ENCODE results near the gene ABCF1. TPM values are rescaled to one million over a fixed set of nuclear protein-coding genes. Genes with fewer than 3 reads are reported as not detected.
"Not testable (repeated sequence)": the region's sequence is repeated elsewhere in the genome, so short reads cannot be mapped to it uniquely, and the experiment has no call there.

The ABCF1 gene
- total RNA-seq, result 46.3 and 57.7 TPM in 2 replicates

GRCh38 chr6:30571075-30571761, at the start of gene ABCF1:
Gene ABCF1, plus strand, starts transcription at chr6:30571442. Its CDS starts 46 bp downstream, at chr6:30571488.
- DNase-seq (ENCODE audit: low read depth), result peak; percentile 82
- H3K27me3 ChIP-seq (ENCODE audit: control insufficient read depth, insufficient read depth, low read length), result no peaks in the 10 kb centered on the region
- peak within 1 kb of the TSS; percentile 62 for H3K4me3 ChIP-seq (ENCODE audit: low read depth, low read length)
- no peak for TF ChIP-seq CTCF (IDR thresholded peaks at IDR 0.05; ENCODE audit: insufficient read depth, low read length, poor library complexity, severe bottlenecking)
- H3K36me3 ChIP-seq (ENCODE audit: control insufficient read depth, insufficient read depth, low read length), result no peaks in the 10 kb centered on the region

- H3K36me3 ChIP-seq (ENCODE audit: control insufficient read depth, insufficient read depth, low read length); H3K27me3 ChIP-seq (ENCODE audit: control insufficient read depth, insufficient read depth, low read length); H3K4me3 ChIP-seq (ENCODE audit: low read depth, low read length); DNase-seq (ENCODE audit: low read depth): not testable (repeated sequence)
Measured at GRCh38 chr6:30521952-30522351, 49.3 kb upstream of the ABCF1 start.

GRCh38 chr6:30526444-30526843, 44.8 kb upstream of the ABCF1 start:
- H3K36me3 ChIP-seq (ENCODE audit: control insufficient read depth, insufficient read depth, low read length); H3K4me3 ChIP-seq (ENCODE audit: low read depth, low read length); DNase-seq (ENCODE audit: low read depth); H3K27me3 ChIP-seq (ENCODE audit: control insufficient read depth, insufficient read depth, low read length): not testable (repeated sequence)

- not testable (repeated sequence) for H3K36me3 ChIP-seq (ENCODE audit: control insufficient read depth, insufficient read depth, low read length); H3K4me3 ChIP-seq (ENCODE audit: low read depth, low read length); H3K27me3 ChIP-seq (ENCODE audit: control insufficient read depth, insufficient read depth, low read length); DNase-seq (ENCODE audit: low read depth)
Measured at GRCh38 chr6:30529349-30529875, 41.8 kb upstream of the ABCF1 start.

GRCh38 chr6:30530014-30530413, 41.2 kb upstream of the ABCF1 start:
- no peak for TF ChIP-seq CTCF (IDR thresholded peaks at IDR 0.05; ENCODE audit: insufficient read depth, low read length, poor library complexity, severe bottlenecking)
- no peak overlapping the region for H3K4me3 ChIP-seq (ENCODE audit: low read depth, low read length)
- DNase-seq (ENCODE audit: low read depth), result no peak
- no peaks in the 10 kb centered on the region for H3K27me3 ChIP-seq (ENCODE audit: control insufficient read depth, insufficient read depth, low read length)
- no peaks in the 10 kb centered on the region for H3K36me3 ChIP-seq (ENCODE audit: control insufficient read depth, insufficient read depth, low read length)

- Histone ChIP-seq H3K36me3 (ENCODE audit: control insufficient read depth, insufficient read depth, low read length) (no peaks in the 10 kb centered on the region), H3K27me3 (ENCODE audit: control insufficient read depth, insufficient read depth, low read length) (no peaks in the 10 kb centered on the region), H3K4me3 (ENCODE audit: low read depth, low read length) (no peak overlapping the region)
- no peak for TF ChIP-seq CTCF (IDR thresholded peaks at IDR 0.05; ENCODE audit: insufficient read depth, low read length, poor library complexity, severe bottlenecking)
- no peak for DNase-seq (ENCODE audit: low read depth)
Measured at GRCh38 chr6:30533460-30534294, 37.6 kb upstream of the ABCF1 start.

- DNase-seq (ENCODE audit: low read depth), result no peak
- no peak for TF ChIP-seq CTCF (IDR thresholded peaks at IDR 0.05; ENCODE audit: insufficient read depth, low read length, poor library complexity, severe bottlenecking)
- no peaks in the 10 kb centered on the region for H3K36me3 ChIP-seq (ENCODE audit: control insufficient read depth, insufficient read depth, low read length)
- no peak overlapping the region for H3K4me3 ChIP-seq (ENCODE audit: low read depth, low read length)
- H3K27me3 ChIP-seq (ENCODE audit: control insufficient read depth, insufficient read depth, low read length), result no peaks in the 10 kb centered on the region
Measured at GRCh38 chr6:30537931-30538330, 33.3 kb upstream of the ABCF1 start.

Data from kidney epithelial cell (primary cell).